K562 (cell line): ENCODE measurements around the gene NEIL1. TPM values are rescaled to one million over a fixed set of nuclear protein-coding genes. Genes with fewer than 3 reads are reported as not detected.

Experiments
- CBX3 ChIP-seq, 2 experiments: IDR thresholded peaks; 1 replicate in 1 of 2; 2 replicates in 1 of 2; pipeline ENCODE4 v1.6.1; 2012; ENCODE audit warnings: inconsistent platforms in 2 of 2, low read length in 2 of 2, borderline replicate concordance in 1 of 2, control low read depth in 1 of 2
- FOXA1 ChIP-seq: fragments of 450-650 bp; IDR thresholded peaks from 2 replicates; pipeline ENCODE4 v1.6.1; 2016; ENCODE audit warnings: mild to moderate bottlenecking, borderline replicate concordance
- FOXA3 ChIP-seq, 2 experiments: fragments of 450-650 bp in 1 of 2; sonication (generic) in 1 of 2; formaldehyde crosslinking; IDR thresholded peaks in 1 of 2; conservative IDR thresholded peaks in 1 of 2; 2 replicates each; pipeline versions ENCODE4 v1.4.0 to v1.8.0; 2020 to 2022; ENCODE audit warnings: mild to moderate bottlenecking in 2 of 2, missing genetic modification reagents in 1 of 2
- FOXM1 ChIP-seq, 2 experiments: fragments of 450-650 bp in 1 of 2; sonication (generic) in 1 of 2; formaldehyde crosslinking in 1 of 2; IDR thresholded peaks; 2 replicates each; pipeline versions ENCODE4 v1.6.1 to v1.9.0; 2017 to 2022; ENCODE audit warnings: low read depth in 2 of 2, mild to moderate bottlenecking in 2 of 2, missing genetic modification reagents in 1 of 2, moderate library complexity in 1 of 2
- HLTF ChIP-seq: fragments of 450-650 bp; IDR thresholded peaks from 2 replicates; pipeline ENCODE4 v1.6.1; 2016
- ID3 ChIP-seq, 2 experiments: fragments of 250-450 bp in 1 of 2; fragments of 450-650 bp in 1 of 2; sonication (Bioruptor Pico) in 1 of 2; IDR thresholded peaks; 2 replicates each; pipeline versions ENCODE4 v1.6.1 to v1.8.0; 2016 to 2021; ENCODE audit warnings: mild to moderate bottlenecking in 2 of 2, moderate library complexity in 2 of 2, missing compliant biosample characterization in 1 of 2, missing genetic modification characterization in 1 of 2
- KDM4B ChIP-seq, 2 experiments: fragments of 450-650 bp in 1 of 2; sonication (generic) in 1 of 2; IDR thresholded peaks; 2 replicates each; pipeline ENCODE4 v1.6.1; 2016 to 2017; ENCODE audit warnings: borderline replicate concordance in 2 of 2, antibody characterized with exemption in 1 of 2, low read depth in 1 of 2, mild to moderate bottlenecking in 1 of 2
- NR2C2 ChIP-seq, 2 experiments: fragments of 200-800 bp in 1 of 2; sonication (Bioruptor generic) in 1 of 2; sonication (generic) in 1 of 2; formaldehyde crosslinking in 1 of 2; IDR thresholded peaks; 2 replicates each; pipeline versions ENCODE4 v1.6.1 to v1.8.0; 2016 to 2022; ENCODE audit warnings: mild to moderate bottlenecking in 1 of 2, missing compliant biosample characterization in 1 of 2, missing genetic modification characterization in 1 of 2, missing genetic modification reagents in 1 of 2
- SIX5 ChIP-seq, 2 experiments: IDR thresholded peaks; 2 replicates each; pipeline ENCODE4 v1.6.1; 2011; ENCODE audit warnings: low read length in 2 of 2, borderline replicate concordance in 1 of 2, low read depth in 1 of 2, mild to moderate bottlenecking in 1 of 2, moderate library complexity in 1 of 2; ENCODE audit not compliant: insufficient read depth in 1 of 2
- SMAD2 ChIP-seq: fragments of 150-350 bp; IDR thresholded peaks from 2 replicates; pipeline ENCODE4 v1.6.1; 2014; ENCODE audit warnings: low read depth, mild to moderate bottlenecking, low read length
- U2AF2 ChIP-seq: fragments of 200-400 bp; formaldehyde crosslinking; optimal IDR thresholded peaks from 2 replicates; pipeline ENCODE3; 2017; ENCODE audit warnings: low read depth, mild to moderate bottlenecking, low read length
- ZBTB12 ChIP-seq: fragments of 250-450 bp; sonication (Bioruptor Pico); IDR thresholded peaks from 2 replicates; pipeline ENCODE4 v1.4.0; 2020
- ZFP30 ChIP-seq: fragments of 250-450 bp; sonication (Bioruptor Pico); IDR thresholded peaks from 2 replicates; pipeline ENCODE4 v1.8.0; 2022; ENCODE audit warnings: moderate library complexity, mild to moderate bottlenecking, inconsistent platforms, borderline replicate concordance
- polyA plus RNA-seq, 8 experiments: library from polyadenylated mRNA; depleted of rRNA in 4 of 8; stranded (reverse) in 5 of 8; unstranded in 3 of 8; fragments of >200 nt; fragmentation: Nextera tagmentation in 2 of 8; fragmentation: Illumina TruSeq in 1 of 8; extraction: Ambion mirVana in 2 of 8; extraction: Trizol in 1 of 8; gene quantifications; 2 replicates each; pipeline versions ENCODE4 v1.2.1 to v1.2.3, GENCODE V29; 2011 to 2014; ENCODE audit warnings: inconsistent platforms in 1 of 8, missing spikeins in 1 of 8
- total RNA-seq, 7 experiments: library from RNA; depleted of rRNA in 6 of 7; stranded (reverse); fragments of >200 nt in 6 of 7; fragmentation: Illumina TruSeq in 2 of 7; extraction: Trizol in 2 of 7; gene quantifications; 2 replicates each; pipeline versions ENCODE4 v1.2.1 to v1.2.3, GENCODE V29; 2011 to 2021; ENCODE audit warnings: low replicate concordance in 1 of 7
- TF ChIP-seq, protein P1 (sequence below): conservative IDR thresholded peaks from 2 replicates; pipeline ENCODE4 v1.6.1; 2011; ENCODE audit warnings: low read depth, mild to moderate bottlenecking, low read length; ENCODE audit not compliant: control insufficient read depth
- TF ChIP-seq, protein P2 (sequence below): fragments of 450-650 bp; IDR thresholded peaks from 2 replicates; pipeline ENCODE4 v1.6.1; 2016; ENCODE audit warnings: antibody characterized with exemption
- TF ChIP-seq, protein P3 (sequence below): fragments of 450-650 bp; IDR thresholded peaks from 2 replicates; pipeline ENCODE4 v1.6.1; 2018; ENCODE audit not compliant: partially characterized antibody

Gene NEIL1
- total and polyA plus RNA-seq, 9 of the 15 experiments (the other 6 are each of a cell fraction or from before 2014, with no cell fraction given): 0.14 to 4.3 (median 2.4) TPM

GRCh38 chr15:75335705-75336355, 11.0 kb upstream of the NEIL1 start, which contains the start of gene COMMD4 (continued):
- TF ChIP-seq SIX5 (IDR thresholded peaks at IDR 0.05; ENCODE audit: borderline replicate concordance in 1 of 2, insufficient read depth in 1 of 2, low read depth in 1 of 2, low read length in 2 of 2) (0 out of 4 replicates have a peak, but pooled peaks of 1 of the 2 experiments have one; percentile 31), CBX3 (IDR thresholded peaks at IDR 0.05; ENCODE audit: borderline replicate concordance in 1 of 2, low read length in 2 of 2) (peak in 1 of 2 experiments; percentile 78; a peak in 2 of 3 replicates), HLTF (0 out of 2 replicates have a peak, but pooled peaks have one; percentile 52), ZBTB12 (CRISPR knock-in tag) (no peak), FOXM1 (IDR thresholded peaks at IDR 0.05; ENCODE audit: low read depth) (no peak), FOXM1 (CRISPR knock-in tag; IDR thresholded peaks at IDR 0.05; ENCODE audit: low read depth) (no peak), NR2C2 (CRISPR knock-in tag; IDR thresholded peaks at IDR 0.05) (no peak), NR2C2 (tag; IDR thresholded peaks at IDR 0.05) (peak; percentile 62; the same call in 1 of the 2 replicates), FOXA1 (no peak), ZFP30 (CRISPR knock-in tag) (no peak), FOXA3 (CRISPR knock-in tag; conservative IDR thresholded peaks at IDR 0.05 in 1 of 2, IDR thresholded peaks at IDR 0.05 in 1 of 2) (no peak), U2AF2 (no peak), SMAD2 (no peak), ID3 (CRISPR knock-in tag; IDR thresholded peaks at IDR 0.05) (no peak), ID3 (tag; IDR thresholded peaks at IDR 0.05) (no peak), KDM4B (IDR thresholded peaks at IDR 0.05; ENCODE audit: borderline replicate concordance in 2 of 2, low read depth in 1 of 2) (peak in 1 of 2 experiments; percentile 89; a peak in 1 of 4 replicates)
- TF ChIP-seq, protein P1, sequence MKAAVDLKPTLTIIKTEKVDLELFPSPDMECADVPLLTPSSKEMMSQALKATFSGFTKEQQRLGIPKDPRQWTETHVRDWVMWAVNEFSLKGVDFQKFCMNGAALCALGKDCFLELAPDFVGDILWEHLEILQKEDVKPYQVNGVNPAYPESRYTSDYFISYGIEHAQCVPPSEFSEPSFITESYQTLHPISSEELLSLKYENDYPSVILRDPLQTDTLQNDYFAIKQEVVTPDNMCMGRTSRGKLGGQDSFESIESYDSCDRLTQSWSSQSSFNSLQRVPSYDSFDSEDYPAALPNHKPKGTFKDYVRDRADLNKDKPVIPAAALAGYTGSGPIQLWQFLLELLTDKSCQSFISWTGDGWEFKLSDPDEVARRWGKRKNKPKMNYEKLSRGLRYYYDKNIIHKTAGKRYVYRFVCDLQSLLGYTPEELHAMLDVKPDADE: peak; percentile 94
- TF ChIP-seq, protein P2, sequence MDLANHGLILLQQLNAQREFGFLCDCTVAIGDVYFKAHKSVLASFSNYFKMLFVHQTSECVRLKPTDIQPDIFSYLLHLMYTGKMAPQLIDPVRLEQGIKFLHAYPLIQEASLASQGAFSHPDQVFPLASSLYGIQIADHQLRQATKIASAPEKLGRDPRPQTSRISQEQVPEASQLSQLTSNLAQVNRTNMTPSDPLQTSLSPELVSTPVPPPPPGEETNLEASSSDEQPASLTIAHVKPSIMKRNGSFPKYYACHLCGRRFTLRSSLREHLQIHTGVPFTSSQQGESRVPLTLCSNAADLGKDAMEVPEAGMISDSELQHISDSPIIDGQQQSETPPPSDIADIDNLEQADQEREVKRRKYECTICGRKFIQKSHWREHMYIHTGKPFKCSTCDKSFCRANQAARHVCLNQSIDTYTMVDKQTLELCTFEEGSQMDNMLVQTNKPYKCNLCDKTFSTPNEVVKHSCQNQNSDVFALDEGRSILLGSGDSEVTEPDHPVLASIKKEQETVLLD: peak; percentile 23; the same call in 1 of the 2 replicates
- TF ChIP-seq, protein P3, sequence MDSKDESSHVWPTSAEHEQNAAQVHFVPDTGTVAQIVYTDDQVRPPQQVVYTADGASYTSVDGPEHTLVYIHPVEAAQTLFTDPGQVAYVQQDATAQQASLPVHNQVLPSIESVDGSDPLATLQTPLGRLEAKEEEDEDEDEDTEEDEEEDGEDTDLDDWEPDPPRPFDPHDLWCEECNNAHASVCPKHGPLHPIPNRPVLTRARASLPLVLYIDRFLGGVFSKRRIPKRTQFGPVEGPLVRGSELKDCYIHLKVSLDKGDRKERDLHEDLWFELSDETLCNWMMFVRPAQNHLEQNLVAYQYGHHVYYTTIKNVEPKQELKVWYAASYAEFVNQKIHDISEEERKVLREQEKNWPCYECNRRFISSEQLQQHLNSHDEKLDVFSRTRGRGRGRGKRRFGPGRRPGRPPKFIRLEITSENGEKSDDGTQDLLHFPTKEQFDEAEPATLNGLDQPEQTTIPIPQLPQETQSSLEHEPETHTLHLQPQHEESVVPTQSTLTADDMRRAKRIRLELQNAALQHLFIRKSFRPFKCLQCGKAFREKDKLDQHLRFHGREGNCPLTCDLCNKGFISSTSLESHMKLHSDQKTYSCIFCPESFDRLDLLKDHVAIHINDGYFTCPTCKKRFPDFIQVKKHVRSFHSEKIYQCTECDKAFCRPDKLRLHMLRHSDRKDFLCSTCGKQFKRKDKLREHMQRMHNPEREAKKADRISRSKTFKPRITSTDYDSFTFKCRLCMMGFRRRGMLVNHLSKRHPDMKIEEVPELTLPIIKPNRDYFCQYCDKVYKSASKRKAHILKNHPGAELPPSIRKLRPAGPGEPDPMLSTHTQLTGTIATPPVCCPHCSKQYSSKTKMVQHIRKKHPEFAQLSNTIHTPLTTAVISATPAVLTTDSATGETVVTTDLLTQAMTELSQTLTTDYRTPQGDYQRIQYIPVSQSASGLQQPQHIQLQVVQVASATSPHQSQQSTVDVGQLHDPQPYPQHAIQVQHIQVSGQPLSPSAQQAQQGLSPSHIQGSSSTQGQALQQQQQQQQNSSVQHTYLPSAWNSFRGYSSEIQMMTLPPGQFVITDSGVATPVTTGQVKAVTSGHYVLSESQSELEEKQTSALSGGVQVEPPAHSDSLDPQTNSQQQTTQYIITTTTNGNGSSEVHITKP: no peak
